SJSA1 (cell line): ENCODE data around the gene GIMAP2. TPM values are rescaled to one million over a fixed set of nuclear protein-coding genes. Genes with fewer than 3 reads are reported as not detected.
"Not testable (repeated sequence)": the region's sequence is repeated elsewhere in the genome, so short reads cannot be mapped to it uniquely, and the experiment has no call there.

Experiments used
- DNase-seq, 2 experiments: peaks; one replicate each; pipeline ENCODE4 v3.0.0-alpha.2; 2015 to 2020; ENCODE audit warnings: low spot score in 2 of 2, low read depth in 1 of 2
- H3K27ac ChIP-seq: fragments of 250-450 bp; sonication (Bioruptor Pico); 2 replicates; pipeline ENCODE4 v1.5.1; 2020; ENCODE audit warnings: mild to moderate bottlenecking, moderate library complexity
- H3K27me3 ChIP-seq: fragments of 250-450 bp; sonication (Bioruptor Pico); replicated peaks from 2 replicates; pipeline ENCODE4 v1.5.1; 2020; ENCODE audit warnings: mild to moderate bottlenecking, moderate library complexity
- H3K36me3 ChIP-seq: fragments of 250-450 bp; sonication (Bioruptor Pico); 2 replicates; pipeline ENCODE4 v1.5.1; 2020; ENCODE audit warnings: mild to moderate bottlenecking
- H3K4me1 ChIP-seq: fragments of 250-450 bp; sonication (Bioruptor Pico); replicated peaks from 2 replicates; pipeline ENCODE4 v1.6.1; 2021; ENCODE audit warnings: mild to moderate bottlenecking
- H3K4me3 ChIP-seq: fragments of 250-450 bp; sonication (Bioruptor Pico); 2 replicates; pipeline ENCODE4 v1.5.1; 2020; ENCODE audit warnings: mild to moderate bottlenecking
- H3K9me3 ChIP-seq: fragments of 250-450 bp; sonication (Bioruptor Pico); replicated peaks from 2 replicates; pipeline ENCODE4 v1.5.1; 2020; ENCODE audit warnings: mild to moderate bottlenecking
- total RNA-seq: library from RNA; depleted of rRNA; stranded (reverse); fragments of >200 nt; shearing (Covaris generic); gene quantifications from 2 replicates; pipeline ENCODE4 v1.2.3, GENCODE V29; 2014; rRNA removed

The GIMAP2 gene
- total RNA-seq: 0.76 TPM in 1 of 2 replicates, not detected in the other

GRCh38 chr7:150685219-150686029 is at the start of gene GIMAP2:
TSS of gene GIMAP2 (plus strand) at chr7:150685706. CDS start at chr7:150687060, 1,354 bp downstream.
- peak within 1 kb of the TSS; percentile 36 for H3K4me3 ChIP-seq
- H3K9me3 ChIP-seq: no peaks in the 10 kb centered on the region
- peaks cover 8% of the 10 kb centered on the region; the same call in 1 of the 2 replicates for H3K4me1 ChIP-seq
- peak in 1 of 2 experiments; percentile 21 for DNase-seq
- no peak within 1 kb of the TSS for H3K27ac ChIP-seq
- H3K36me3 ChIP-seq: no peaks in the 10 kb centered on the region
- H3K27me3 ChIP-seq: no peaks in the 10 kb centered on the region

- Histone ChIP-seq H3K27me3 (no peaks in the 10 kb centered on the region), H3K4me3 (no peak overlapping the region), H3K36me3 (no peaks in the 10 kb centered on the region), H3K4me1 (no peaks in the 10 kb centered on the region), H3K27ac (no peak overlapping the region), H3K9me3 (no peaks in the 10 kb centered on the region)
- no peak for DNase-seq
Measured at GRCh38 chr7:150641854-150642253, 43.7 kb upstream of the GIMAP2 start.

GRCh38 chr7:150642926-150643325 is 42.6 kb upstream of the GIMAP2 start:
- H3K27me3 ChIP-seq: no peaks in the 10 kb centered on the region
- H3K27ac ChIP-seq: no peak overlapping the region
- H3K9me3 ChIP-seq: no peaks in the 10 kb centered on the region
- H3K4me3 ChIP-seq: no peak overlapping the region
- H3K36me3 ChIP-seq: no peaks in the 10 kb centered on the region
- no peak for DNase-seq
- no peaks in the 10 kb centered on the region for H3K4me1 ChIP-seq

- DNase-seq: no peak
- Histone ChIP-seq H3K4me3 (no peak overlapping the region), H3K27ac (no peak overlapping the region), H3K27me3 (no peaks in the 10 kb centered on the region), H3K36me3 (no peaks in the 10 kb centered on the region), H3K4me1 (no peaks in the 10 kb centered on the region), H3K9me3 (no peaks in the 10 kb centered on the region)
Measured at GRCh38 chr7:150645259-150646020, 40.1 kb upstream of the GIMAP2 start.

- Histone ChIP-seq H3K4me3 (no peak overlapping the region), H3K36me3 (no peaks in the 10 kb centered on the region), H3K9me3 (no peaks in the 10 kb centered on the region), H3K4me1 (no peaks in the 10 kb centered on the region), H3K27ac (no peak overlapping the region), H3K27me3 (no peaks in the 10 kb centered on the region)
- no peak for DNase-seq
Measured at GRCh38 chr7:150648353-150649079, 37.0 kb upstream of the GIMAP2 start.

- no peaks in the 10 kb centered on the region for H3K4me1 ChIP-seq
- H3K9me3 ChIP-seq: no peaks in the 10 kb centered on the region
- no peak overlapping the region for H3K27ac ChIP-seq
- no peaks in the 10 kb centered on the region for H3K36me3 ChIP-seq
- DNase-seq: no peak
- H3K27me3 ChIP-seq: no peaks in the 10 kb centered on the region
- no peak overlapping the region for H3K4me3 ChIP-seq
Measured at GRCh38 chr7:150649080-150649385, 36.5 kb upstream of the GIMAP2 start.

GRCh38 chr7:150654692-150655091 is 30.8 kb upstream of the GIMAP2 start:
- H3K27ac ChIP-seq: no peak overlapping the region
- no peaks in the 10 kb centered on the region for H3K27me3 ChIP-seq
- DNase-seq: no peak
- no peaks in the 10 kb centered on the region for H3K9me3 ChIP-seq
- H3K4me1 ChIP-seq: no peaks in the 10 kb centered on the region
- no peaks in the 10 kb centered on the region for H3K36me3 ChIP-seq
- H3K4me3 ChIP-seq: no peak overlapping the region

- no peaks in the 10 kb centered on the region for H3K27me3 ChIP-seq
- no peaks in the 10 kb centered on the region for H3K36me3 ChIP-seq
- no peak for DNase-seq
Measured at GRCh38 chr7:150656047-150656446, 29.5 kb upstream of the GIMAP2 start.

GRCh38 chr7:150657526-150657925 is 28.0 kb upstream of the GIMAP2 start:
- no peak overlapping the region for H3K27ac ChIP-seq
- DNase-seq: no peak
- H3K9me3 ChIP-seq: no peaks in the 10 kb centered on the region
- H3K27me3 ChIP-seq: no peaks in the 10 kb centered on the region
- no peak overlapping the region for H3K4me3 ChIP-seq
- no peaks in the 10 kb centered on the region for H3K36me3 ChIP-seq
- H3K4me1 ChIP-seq: no peaks in the 10 kb centered on the region

More at GRCh38 chr7:150656047-150656446, 29.5 kb upstream of the GIMAP2 start:
- H3K4me3 ChIP-seq: no peak overlapping the region
- H3K9me3 ChIP-seq: no peaks in the 10 kb centered on the region
- no peak overlapping the region for H3K27ac ChIP-seq
- H3K4me1 ChIP-seq: no peaks in the 10 kb centered on the region

- H3K4me3 ChIP-seq: no peak overlapping the region
- H3K27me3 ChIP-seq: no peaks in the 10 kb centered on the region
- no peaks in the 10 kb centered on the region for H3K36me3 ChIP-seq
- no peak overlapping the region for H3K27ac ChIP-seq
- DNase-seq: no peak
- no peaks in the 10 kb centered on the region for H3K9me3 ChIP-seq
- no peaks in the 10 kb centered on the region for H3K4me1 ChIP-seq
Measured at GRCh38 chr7:150660939-150661613, 24.4 kb upstream of the GIMAP2 start.

- not testable (repeated sequence) for H3K9me3 ChIP-seq, H3K27ac ChIP-seq, H3K27me3 ChIP-seq, H3K4me3 ChIP-seq, DNase-seq, H3K36me3 ChIP-seq, H3K4me1 ChIP-seq
Measured at GRCh38 chr7:150662821-150663220, 22.7 kb upstream of the GIMAP2 start.

- Histone ChIP-seq H3K9me3 (no peaks in the 10 kb centered on the region), H3K4me3 (no peak overlapping the region), H3K27me3 (no peaks in the 10 kb centered on the region), H3K27ac (no peak overlapping the region), H3K36me3 (no peaks in the 10 kb centered on the region), H3K4me1 (no peaks in the 10 kb centered on the region)
- no peak for DNase-seq
Measured at GRCh38 chr7:150663802-150664494, 21.6 kb upstream of the GIMAP2 start.
